ENCODE data around the gene DEGS1. TPM values are rescaled to one million over a fixed set of nuclear protein-coding genes. Genes with fewer than 3 reads are reported as not detected.

The DEGS1 gene
- total RNA-seq, 1 experiment from 2014 or later: 59.8 TPM

- H2BK5ac ChIP-seq (ENCODE audit: insufficient read length, low read length): no peak overlapping the region
- no peak overlapping the region for H3K9ac ChIP-seq (ENCODE audit: extremely low read depth, insufficient read length, low read length)
- H3K4me1 ChIP-seq (ENCODE audit: insufficient read depth, low read length): no peaks in the 10 kb centered on the region
- peaks cover 31 to 54% (median 52%) of the 10 kb centered on the region in 3 experiments for H3K36me3 Mint-ChIP-seq (ENCODE audit: insufficient read depth in 1 of 3, low read depth in 3 of 3)
- no peak overlapping the region for H3K4ac ChIP-seq (ENCODE audit: low read depth, low read length)
- no peak overlapping the region for H2BK20ac ChIP-seq (ENCODE audit: low read depth, low read length, poor library complexity, severe bottlenecking)
- H3K56ac ChIP-seq (ENCODE audit: insufficient read length, low read depth, low read length): no peak overlapping the region
- no peaks in the 10 kb centered on the region for H3K79me1 ChIP-seq (ENCODE audit: insufficient read depth, low read depth, low read length, poor library complexity, severe bottlenecking)
- TF ChIP-seq CTCF (conservative IDR thresholded peaks at IDR 0.05): no peak
- no CpG with 5 or more reads among the region's 5 CpGs for WGBS (ENCODE audit: extremely low coverage, insufficient read length, low lambda C conversion rate)
- no peaks in the 10 kb centered on the region for H3K9me3 ChIP-seq (ENCODE audit: control insufficient read depth, low read depth, low read length)
- no peaks in the 10 kb centered on the region for H3K27me3 ChIP-seq (ENCODE audit: insufficient read depth, low read length)
- H2AFZ ChIP-seq (ENCODE audit: low read length): no peak overlapping the region
- H2BK120ac ChIP-seq (ENCODE audit: low read depth, low read length, poor library complexity, severe bottlenecking): no peak overlapping the region
- H3T11ph ChIP-seq (ENCODE audit: low read length): no peak overlapping the region
- no peak overlapping the region for H3K18ac ChIP-seq (ENCODE audit: insufficient read length, low read depth, low read length)
- no peak overlapping the region for H4K91ac ChIP-seq (ENCODE audit: insufficient read length, low read depth, low read length)
- no peak overlapping the region for H2BK15ac ChIP-seq (ENCODE audit: low read depth, low read length)
- peak overlapping the region in 1 of 3 experiments; percentile 28; a peak in 1 of 7 replicates for H3K27ac Mint-ChIP-seq
- H3K27me3 Mint-ChIP-seq (ENCODE audit: low read depth): no peaks in the 10 kb centered on the region
- DNase-seq: no peak
- no peak overlapping the region for H3K27ac ChIP-seq (ENCODE audit: insufficient read length, low read depth, low read length)
- no peak overlapping the region for H3K4me3 Mint-ChIP-seq
- no peak overlapping the region for H3K14ac ChIP-seq (ENCODE audit: insufficient read depth, low read length)
- H3K4me1 Mint-ChIP-seq: peaks cover 3 to 9% of the 10 kb centered on the region in 2 experiments
- peaks cover 11% of the 10 kb centered on the region; the same call in 1 of the 2 replicates for H3K79me2 ChIP-seq (ENCODE audit: insufficient read depth, low read length)
- no peak overlapping the region for H4K8ac ChIP-seq (replicated peaks; ENCODE audit: insufficient read length, low read depth, low read length)
- H3K23ac ChIP-seq (ENCODE audit: insufficient read length, low read depth, low read length): no peak overlapping the region
- no peaks in the 10 kb centered on the region for H3K23me2 ChIP-seq (ENCODE audit: insufficient read length, low read depth, low read length, poor library complexity, severe bottlenecking)
- no peak overlapping the region for H4K5ac ChIP-seq (ENCODE audit: insufficient read length, low read depth, low read length)
- no peak overlapping the region for H3K4me2 ChIP-seq (ENCODE audit: insufficient read depth, insufficient read length, low read length)
- H2AK5ac ChIP-seq (ENCODE audit: insufficient read length, low read length): no peak overlapping the region
- H3K9me3 Mint-ChIP-seq: peaks cover 3 to 4% of the 10 kb centered on the region in 2 experiments; a peak in 2 of 5 replicates
- no peaks in the 10 kb centered on the region for H4K20me1 ChIP-seq (ENCODE audit: control insufficient read depth, insufficient read depth, insufficient read length)
- H2BK12ac ChIP-seq (ENCODE audit: insufficient read length, low read depth, low read length): no peak overlapping the region
These were observed 9.2 kb downstream of the DEGS1 start for GRCh38 chr1:224192082-224192788.
